HG02970 (cell line): ENCODE data around the gene VSTM2B.
"Not testable (repeated sequence)": the region's sequence is repeated elsewhere in the genome, so short reads cannot be mapped to it uniquely, and the experiment has no call there.

Experiments used
- ATAC-seq: cut with Tn5 transposase; IDR thresholded peaks from one replicate; pipeline ENCODE4 v1.9.1; 2021; ENCODE audit warnings: mild to moderate bottlenecking, moderate library complexity, moderate number of reproducible peaks; ENCODE audit not compliant: unreplicated experiment, low FRiP score

VSTM2B gene

DNA sequence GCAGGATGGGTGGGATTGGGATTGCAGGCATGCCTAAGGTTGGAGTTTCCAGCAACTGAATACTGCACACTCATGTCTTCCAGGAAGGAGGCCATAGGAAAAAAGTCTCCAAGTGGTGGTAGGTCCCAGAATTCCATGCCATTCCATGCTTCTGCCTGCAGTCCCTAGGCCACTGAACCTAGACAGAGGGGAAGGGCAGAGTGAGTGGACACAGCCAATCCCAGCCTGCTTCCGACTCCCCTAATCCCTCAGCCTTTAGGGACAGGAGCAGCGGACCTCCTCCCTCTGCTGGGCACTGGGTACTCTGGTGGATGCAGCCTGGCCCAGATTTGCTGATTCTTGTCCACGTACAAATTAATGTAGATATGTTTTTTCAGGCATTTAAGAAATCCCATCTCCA, 17.0 kb downstream of the VSTM2B start:
- no peak for ATAC-seq

DNA sequence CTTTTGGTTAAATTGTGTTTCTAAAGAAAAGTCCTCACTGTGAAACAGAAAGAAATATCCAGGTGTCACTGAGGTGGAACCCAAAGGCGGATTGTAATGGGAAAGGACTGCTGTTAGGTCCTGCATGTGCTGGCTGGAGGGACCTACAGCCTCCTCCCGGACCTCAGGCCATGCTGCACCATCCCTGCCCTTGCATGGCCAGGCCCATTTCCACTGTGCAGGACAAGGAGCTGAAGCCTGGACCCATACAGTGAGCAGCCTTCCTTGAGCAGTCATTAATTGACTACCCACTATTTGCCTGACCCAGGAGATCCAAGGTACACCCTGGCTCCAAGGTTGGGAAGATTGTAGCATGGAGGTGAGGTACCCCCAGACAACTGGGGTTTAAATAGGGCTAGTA, 17.6 kb downstream of the VSTM2B start:
- ATAC-seq: no peak

DNA sequence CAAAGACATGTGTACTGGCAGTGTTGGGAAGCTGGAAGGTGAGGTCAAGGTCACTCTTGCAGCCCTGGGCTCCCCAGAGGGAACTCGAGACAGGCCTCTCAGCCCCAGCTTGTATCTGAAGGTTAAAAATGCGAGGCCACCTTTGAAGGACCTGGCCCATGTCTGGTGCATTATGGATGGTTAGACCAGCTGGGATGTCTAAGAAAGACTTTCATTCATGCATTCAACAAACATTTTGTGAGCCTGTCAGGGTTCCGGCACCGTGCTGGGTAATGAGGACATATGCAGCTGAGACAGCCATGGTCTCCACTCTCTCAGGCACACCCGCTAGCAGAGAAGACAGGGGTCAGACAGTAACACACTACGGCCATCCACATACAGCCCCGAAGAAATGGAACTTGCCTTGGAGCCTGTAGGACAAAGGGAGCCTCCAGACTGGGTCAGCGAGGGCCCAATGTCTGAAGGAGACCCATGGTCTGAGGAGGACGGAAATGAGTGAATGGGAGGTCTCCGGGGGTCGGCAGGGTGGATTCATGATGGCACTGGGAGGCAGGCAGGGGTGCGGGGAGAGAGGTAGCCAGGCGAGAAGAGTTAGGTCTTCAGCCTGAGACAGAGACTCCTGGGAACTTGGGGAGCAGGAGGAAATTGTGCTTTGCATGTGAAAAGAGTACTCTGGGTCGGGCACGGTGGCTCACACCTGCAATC, 19.0 kb downstream of the VSTM2B start:
- no peak for ATAC-seq

DNA sequence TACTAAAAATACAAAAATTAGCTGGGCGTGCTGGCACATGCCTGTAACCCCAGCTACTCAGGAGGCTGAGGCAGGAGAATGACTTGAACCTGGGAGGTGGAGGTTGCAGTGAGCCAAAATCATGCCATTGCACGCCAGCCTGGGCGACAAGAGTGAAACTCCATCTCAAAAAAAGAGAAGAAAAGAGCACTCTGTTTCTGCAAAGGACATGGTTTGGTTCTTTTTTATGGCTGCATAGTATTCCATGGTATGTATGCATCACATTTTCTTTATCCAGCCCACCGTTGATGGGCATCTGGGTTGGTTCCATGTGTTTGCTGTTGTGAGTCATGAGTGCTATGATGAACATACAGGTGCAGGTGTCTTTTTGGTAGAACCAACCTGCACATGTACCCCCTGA, 19.7 kb downstream of the VSTM2B start:
- not testable (repeated sequence) for ATAC-seq

DNA sequence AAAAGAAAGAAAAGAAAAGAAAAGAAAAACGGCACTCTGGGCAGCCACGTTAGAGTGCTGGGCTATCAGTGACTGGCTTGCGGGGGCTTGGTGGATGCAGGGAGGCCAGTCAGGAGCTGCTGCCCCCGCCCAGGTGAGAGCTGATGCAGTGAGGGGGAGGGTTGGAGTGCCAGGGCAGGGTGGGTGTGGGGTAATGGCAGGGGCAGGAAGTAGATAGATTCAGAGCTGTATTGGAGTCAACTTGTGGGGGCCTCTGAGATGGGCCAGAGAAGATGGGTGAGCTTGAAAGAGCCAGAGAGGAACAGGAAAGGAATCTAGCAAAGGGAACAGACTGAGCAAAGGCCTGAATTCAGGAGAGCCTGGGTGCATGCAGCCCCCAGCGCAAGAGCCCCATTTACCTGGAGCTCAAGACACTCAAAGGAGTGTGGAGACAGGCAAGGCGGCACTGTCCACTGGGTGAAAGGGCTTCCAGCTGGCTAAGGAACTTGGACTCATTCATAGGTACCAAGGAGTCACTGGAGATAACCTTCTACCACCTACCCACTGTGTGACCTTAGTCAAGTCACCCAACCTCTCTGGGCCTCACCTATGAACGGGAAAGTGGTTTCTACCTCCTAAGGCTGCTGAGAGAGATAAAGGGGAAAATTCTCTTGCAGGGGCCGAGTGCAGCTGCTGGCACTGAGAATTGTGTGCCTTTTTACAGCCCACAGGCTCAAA, 20.2 kb downstream of the VSTM2B start:
- no peak for ATAC-seq

DNA sequence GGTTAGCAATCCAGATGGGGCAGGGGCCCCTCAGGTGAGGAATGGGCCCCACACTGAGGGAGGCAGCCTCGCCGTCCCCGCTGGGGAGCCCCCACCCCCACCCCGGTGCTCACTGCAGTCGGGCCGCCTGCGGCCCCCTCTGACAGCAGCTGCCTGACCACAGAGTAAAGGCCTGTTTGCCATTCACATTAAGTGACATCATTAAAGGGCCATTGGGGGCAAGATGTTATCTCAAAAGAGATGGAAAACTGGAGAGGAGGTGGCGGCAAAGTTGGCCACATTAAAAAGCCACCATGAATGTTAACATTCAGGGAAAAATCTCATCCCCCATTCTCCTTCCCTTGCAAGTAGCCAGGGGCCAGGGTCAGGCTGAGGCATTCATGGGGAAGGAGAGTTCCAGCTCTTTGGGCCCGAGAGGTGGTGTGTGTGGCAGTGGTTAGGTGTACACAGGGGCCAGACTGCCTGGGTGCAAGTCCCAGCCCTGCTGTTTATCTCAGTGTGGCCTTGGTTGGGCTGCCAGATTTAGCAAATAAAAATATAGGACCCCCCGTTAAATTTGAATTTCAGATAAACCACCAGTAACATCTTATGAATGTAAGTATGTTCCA, 20.9 kb downstream of the VSTM2B start:
- no peak for ATAC-seq

DNA sequence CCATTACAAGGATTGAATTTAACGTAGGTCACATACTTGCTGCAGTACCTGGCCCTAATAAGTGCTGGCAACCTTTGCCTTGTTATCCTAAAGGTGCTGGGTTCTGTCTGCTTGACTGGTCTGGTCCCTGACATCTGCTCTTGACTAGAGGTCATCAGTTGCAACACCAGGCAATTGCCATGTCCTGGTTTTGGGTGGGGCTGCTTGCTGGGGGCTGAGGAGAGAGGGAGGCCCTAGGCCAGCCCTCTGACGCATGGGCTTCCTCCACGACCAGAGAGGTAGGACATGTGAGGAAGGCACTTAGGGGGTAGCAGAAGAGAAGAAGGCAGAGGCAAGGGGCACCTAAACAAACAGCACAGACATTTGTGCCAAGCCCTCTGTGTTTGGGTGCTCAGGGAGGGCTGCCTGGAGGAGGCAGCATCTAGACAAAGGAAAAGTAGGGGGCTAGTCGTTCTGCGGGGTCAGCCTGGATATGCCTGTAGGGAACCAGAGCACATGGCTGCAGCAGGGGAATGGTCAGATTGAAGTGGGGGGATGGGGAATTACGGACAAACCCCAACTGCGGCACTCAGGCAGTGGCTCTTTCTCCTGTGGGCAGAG, 21.7 kb downstream of the VSTM2B start:
- ATAC-seq: no peak

DNA sequence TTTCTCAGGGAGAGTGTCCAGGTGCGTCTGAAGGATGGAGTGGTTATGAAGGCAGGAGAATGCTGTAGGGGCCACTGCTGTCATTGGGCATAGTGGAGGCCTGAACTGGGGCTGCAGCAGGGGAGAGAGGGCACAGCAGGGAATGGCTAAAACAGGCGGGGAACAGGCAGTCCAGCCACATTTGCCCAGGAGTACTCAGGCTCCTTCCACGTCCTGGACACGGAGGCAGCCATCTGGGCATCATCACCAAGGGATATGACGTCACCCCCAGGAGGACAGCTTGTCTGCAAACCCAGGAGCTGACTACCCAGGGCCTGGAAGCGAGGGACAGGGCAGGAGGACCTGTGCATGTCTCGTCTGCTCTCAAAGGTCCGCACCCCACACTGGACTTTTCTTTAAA, 22.2 kb downstream of the VSTM2B start:
- ATAC-seq: no peak

DNA sequence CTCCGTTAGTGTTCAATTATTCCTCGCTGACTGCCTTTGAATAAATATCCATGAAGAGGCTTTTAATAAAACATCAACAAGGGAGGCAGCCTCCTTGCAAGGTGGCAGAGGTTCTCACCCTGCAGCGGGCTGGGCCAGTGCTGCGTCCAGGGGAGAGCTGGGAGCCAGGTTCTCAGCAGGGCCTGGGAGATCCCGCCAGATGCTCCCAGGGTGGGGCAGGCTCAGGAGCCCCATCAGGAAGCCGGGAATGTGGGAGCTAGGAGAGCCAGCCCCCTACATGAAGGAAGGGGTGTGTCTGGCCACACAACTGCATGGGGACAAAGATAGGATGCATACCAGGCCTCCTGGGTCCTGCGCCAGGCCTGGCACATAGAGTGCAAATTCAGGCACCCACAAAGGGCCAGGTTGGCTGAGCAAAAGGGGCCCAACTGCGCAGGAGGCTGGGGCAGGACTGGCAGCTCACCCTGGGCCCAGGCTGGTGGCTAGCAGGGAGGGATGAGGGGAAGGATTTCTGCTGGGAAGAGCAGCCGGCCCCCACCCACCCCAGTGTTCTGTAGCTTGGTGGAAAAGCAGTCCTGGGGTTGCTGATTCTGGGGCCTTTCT, 22.8 kb downstream of the VSTM2B start:
- no peak for ATAC-seq

DNA sequence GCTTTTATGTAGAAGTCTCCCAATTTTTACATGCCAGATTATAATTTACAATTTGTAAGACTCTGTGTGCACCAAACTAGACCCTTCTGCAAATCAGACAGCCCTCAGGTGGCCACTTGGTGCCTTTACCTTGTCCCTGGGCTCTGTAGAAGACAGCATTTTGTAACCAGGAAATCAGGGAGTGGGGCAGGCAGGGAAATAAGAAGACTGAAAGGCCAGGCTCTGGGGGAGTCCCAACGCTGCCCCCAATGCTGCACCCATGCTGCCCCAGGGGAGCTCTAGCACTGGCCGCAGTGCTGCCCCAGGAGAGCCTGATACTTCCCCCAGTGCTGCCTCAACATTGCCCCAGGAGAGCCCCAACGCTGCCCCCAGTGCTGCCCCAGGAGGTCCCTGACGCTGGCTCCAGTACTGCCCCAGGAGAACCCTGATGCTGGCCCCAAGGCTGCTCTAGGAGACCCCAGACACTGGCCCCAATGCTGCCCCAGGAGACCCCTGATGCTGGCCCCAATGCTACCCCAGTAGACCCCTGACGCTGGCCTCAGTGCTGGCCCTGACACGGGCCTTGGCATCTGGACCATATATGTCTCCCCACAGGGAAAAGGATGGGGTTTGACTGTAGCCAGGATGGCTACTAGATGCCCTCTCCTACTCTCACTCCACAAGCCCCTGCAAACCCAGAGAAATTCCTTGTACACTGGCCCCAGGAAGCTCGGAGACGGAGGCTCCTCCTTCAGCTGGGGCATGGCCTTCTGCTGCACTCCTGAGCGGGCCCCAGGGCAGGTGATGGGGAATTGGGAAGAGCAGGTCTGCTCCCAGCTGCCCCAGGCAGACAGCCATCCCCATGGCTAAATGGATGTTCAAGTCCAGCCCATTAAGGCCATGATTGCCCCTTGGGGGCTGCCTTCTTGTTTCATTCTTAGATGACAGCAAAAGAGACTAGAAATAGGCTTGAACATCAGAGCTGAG, 23.6 kb downstream of the VSTM2B start:
- no peak for ATAC-seq

DNA sequence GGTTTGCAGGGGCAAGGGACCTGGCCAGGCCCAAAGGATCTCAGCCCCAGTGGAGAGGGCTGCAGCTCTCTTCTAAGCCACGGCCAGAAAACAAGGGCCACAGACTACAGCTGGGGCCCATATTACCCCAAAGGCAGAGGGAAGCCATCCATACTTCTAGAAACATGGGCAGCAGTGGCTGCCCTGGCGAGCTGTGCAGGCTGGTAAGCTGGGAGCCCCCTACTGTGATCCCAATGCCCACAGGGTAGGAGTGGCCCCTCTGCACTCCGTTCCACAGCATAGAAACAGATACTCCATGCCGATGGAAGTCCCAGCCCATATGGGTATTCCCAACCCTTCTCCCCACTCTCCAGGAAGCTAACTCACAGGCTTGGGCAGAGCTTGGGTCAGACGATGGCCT, 25.1 kb downstream of the VSTM2B start:
- no peak for ATAC-seq

DNA sequence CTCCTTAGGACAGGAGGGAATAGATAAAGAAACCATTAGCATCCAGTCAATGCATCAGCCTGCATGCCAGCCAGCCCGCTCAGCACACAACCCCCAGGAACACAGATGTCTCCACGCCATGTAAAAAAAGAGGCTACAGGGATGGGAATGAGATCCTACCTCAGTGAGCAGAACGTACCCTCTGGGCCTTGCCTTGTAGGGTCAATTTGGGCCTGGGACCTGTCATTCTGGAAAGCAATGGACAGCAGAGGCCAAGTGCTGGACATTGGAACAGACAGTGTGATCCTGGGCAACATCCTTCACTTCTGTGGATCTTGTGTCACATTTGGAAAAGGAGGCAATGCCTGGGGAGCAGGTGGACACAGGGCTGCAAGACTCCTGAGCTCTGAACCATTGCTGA, 26.0 kb downstream of the VSTM2B start:
- no peak for ATAC-seq

DNA sequence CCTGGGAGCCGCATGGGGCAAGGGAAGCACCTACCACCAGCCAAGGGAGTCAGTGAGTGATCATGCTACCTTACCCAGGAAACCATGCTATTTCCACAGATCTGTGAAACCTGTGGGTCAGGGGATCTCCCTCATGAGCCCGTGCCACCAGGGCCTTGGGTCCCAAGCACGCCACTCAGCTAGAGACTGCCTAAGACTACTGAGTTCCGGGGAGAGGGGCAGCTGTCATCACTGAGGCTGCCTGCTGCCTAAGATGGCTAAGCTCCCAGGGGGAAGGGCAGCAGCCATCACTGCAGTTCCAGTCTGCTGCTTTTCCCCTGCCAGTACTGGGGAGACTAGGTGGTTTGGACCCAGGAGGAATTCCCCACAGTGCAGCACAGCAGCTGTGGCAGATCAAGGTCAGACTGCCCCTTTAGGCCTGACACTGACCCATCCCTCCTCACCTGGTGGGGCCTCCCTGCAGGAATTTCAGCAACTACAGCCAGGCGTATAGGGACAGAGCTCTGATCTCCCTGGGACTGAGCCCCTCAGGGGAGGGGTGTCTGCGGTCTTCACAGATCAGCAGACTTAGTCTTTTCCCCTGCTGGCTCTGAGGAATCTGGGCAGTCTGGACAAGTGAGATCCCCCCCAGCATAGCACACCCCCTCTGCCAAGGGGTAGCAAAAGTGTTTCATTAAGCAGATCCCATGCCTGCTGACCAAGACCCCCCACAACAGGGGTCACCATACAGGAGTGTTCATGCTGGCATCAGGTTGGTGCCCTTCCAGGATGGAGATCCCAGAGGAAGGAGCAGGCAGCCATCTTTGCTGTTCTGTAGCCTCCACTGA, 26.9 kb downstream of the VSTM2B start:
- no peak for ATAC-seq

DNA sequence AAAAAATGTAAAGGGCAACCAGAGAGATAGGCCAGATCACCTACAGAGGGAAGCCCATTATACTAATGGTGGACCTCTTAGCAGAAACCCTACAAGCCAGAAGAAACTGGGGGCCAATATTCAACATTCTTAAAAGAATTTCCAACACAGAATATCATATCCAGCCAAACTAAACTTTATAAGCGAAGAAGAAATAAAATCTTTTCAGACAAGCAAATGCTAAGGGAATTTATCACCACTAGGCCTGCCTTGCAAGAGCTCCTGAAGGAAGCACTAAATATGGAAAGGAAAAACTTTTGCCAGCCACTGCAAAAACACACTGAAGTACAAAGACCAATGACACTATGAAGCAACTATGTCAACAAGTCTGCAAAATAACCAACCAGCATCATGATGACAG, 28.4 kb downstream of the VSTM2B start:
- ATAC-seq: no peak

DNA sequence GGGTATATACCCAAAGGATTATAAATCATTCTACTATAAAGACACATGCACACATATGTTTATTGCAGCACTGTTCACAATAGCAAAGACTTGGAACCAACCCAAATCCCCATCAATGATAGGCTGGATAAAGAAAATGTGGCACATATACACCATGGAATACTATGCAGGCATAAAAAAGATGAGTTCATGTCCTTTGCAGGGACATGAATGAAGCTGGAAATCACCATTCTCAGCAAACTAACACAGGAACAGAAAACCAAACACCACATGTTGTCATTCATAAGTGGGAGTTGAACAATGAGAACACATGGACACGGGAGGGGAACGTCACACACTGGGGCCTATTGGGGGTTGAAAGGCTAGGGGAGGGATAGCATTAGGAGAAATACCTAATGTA, 33.3 kb downstream of the VSTM2B start:
- not testable (repeated sequence) for ATAC-seq

DNA sequence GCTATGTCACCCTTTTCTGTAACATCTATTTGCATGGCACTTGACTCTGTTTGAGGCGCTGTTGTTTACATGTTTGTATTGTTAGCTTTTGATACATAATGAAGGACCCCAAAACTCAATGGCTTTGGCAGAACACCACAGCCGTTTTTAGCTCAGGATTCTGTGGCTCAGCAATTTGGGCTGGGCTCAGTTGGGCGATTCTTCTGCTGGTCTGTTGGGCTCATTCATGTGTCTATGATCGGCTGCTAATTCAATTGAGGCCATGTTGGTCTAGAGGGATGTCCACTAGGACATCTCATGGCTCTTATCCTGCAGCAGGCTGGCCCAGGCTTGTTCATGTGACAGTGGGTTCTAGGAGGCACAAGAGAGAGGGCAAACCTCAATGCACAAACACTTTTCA, 33.9 kb downstream of the VSTM2B start:
- ATAC-seq: no peak

DNA sequence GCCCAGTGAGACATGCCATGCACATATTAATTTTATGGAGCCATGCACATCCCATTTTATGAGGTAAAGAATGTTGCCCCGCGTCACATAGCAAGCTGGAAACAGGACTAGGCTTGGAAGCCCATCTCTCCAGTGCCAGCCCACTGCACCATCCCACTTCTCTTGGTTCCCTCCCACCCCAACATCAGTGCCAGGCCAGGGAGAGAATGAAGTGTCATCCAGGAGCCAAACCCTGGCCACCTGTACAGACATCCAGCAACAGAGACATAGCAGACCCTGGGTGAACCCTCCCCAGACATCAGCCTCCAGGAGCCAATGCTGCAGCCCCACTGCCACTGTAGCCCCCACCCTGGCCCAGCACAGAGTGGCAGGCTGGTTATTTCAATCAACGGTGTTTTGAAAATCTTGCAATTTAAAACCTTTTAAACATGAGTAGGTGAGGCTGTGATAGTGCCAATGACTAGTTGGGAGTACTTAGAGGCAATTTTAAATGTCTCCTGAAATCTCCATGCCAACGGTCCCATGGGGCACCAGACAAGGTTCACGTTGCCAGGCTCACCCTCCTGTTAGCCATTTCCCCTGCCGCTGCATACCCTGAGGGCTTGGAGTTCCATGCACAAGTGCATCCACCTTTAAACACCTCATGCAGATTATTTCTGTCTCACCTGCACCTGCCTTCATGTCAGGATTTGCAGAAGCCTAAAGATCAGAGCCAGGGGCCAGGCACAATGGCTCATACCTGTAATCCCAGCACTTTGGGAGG, 34.7 kb downstream of the VSTM2B start:
- ATAC-seq: no peak

DNA sequence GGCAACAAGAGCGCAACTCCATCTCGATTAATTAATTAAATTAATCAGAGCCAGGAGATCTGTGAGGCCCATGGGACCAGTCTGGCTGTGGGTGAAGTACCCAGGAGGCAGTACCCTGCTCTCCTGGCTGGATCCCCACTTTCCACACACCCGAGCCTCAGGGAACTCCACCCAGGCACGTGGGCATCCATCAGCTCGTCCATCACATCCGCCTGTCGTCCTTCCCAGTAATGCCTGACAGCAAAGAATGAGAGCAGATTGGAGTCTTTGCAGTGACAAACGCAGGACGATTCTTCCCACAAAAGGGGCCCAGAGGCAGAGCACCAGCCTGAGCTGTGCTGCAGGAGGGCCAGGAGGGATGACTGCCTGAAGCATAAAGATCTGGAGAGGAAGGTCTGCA, 35.8 kb downstream of the VSTM2B start:
- no peak for ATAC-seq
